Neural progenitor cell (in vitro differentiated cells): ENCODE data around the gene SMIM31. TPM values are rescaled to one million over a fixed set of nuclear protein-coding genes. Genes with fewer than 3 reads are reported as not detected.

ENCODE experiments used
- DNase-seq: peaks from one replicate; pipeline ENCODE4 v3.0.0-alpha.2; 2016; ENCODE audit warnings: low spot score
- H2AFZ ChIP-seq: fragments of 200-600 bp; sonication (generic); replicated peaks from 2 replicates; pipeline ENCODE4 v1.6.1; 2016; ENCODE audit warnings: antibody characterized with exemption
- H3F3A ChIP-seq: fragments of 200-600 bp; sonication (generic); 2 replicates; pipeline ENCODE4 v1.6.1; 2016; ENCODE audit warnings: antibody characterized with exemption, low read depth
- H3K27ac ChIP-seq: fragments of 200-600 bp; sonication (generic); 2 replicates; pipeline ENCODE4 v1.5.1; 2016; ENCODE audit warnings: mild to moderate bottlenecking
- H3K27me3 ChIP-seq: fragments of 200-600 bp; sonication (generic); 2 replicates; pipeline ENCODE4 v1.6.1; 2016; ENCODE audit warnings: mild to moderate bottlenecking, moderate library complexity
- H3K36me3 ChIP-seq: fragments of 200-600 bp; sonication (generic); 2 replicates; pipeline ENCODE4 v1.5.1; 2016
- H3K4me1 ChIP-seq: fragments of 200-600 bp; sonication (generic); 2 replicates; pipeline ENCODE4 v1.6.1; 2016; ENCODE audit warnings: mixed run types
- H3K4me2 ChIP-seq: fragments of 200-600 bp; sonication (generic); 2 replicates; pipeline ENCODE4 v1.6.1; 2016
- H3K4me3 ChIP-seq: fragments of 200-600 bp; sonication (generic); 2 replicates; pipeline ENCODE4 v1.5.1; 2016
- H3K79me2 ChIP-seq: fragments of 200-600 bp; sonication (generic); 2 replicates; pipeline ENCODE4 v1.6.1; 2016; ENCODE audit warnings: low read depth
- H3K9ac ChIP-seq: fragments of 200-600 bp; sonication (generic); 2 replicates; pipeline ENCODE4 v1.6.1; 2016
- H3K9me3 ChIP-seq: fragments of 200-600 bp; sonication (generic); 2 replicates; pipeline ENCODE4 v1.5.1; 2016; ENCODE audit warnings: low read depth
- H4K20me1 ChIP-seq: fragments of 200-600 bp; sonication (generic); 2 replicates; pipeline ENCODE4 v1.6.1; 2016; ENCODE audit warnings: low read depth
- H3K27ac Mint-ChIP-seq: 3 replicates; pipeline ENCODE4 v1.8.0; 2021; ENCODE audit warnings: mixed read lengths
- H3K27me3 Mint-ChIP-seq: 2 replicates; pipeline ENCODE4 v1.8.0; 2022; ENCODE audit warnings: low read depth, mild to moderate bottlenecking, inconsistent platforms, moderate library complexity, mixed read lengths; ENCODE audit not compliant: insufficient read depth
- H3K36me3 Mint-ChIP-seq: 3 replicates; pipeline ENCODE4 v1.8.0; 2021; ENCODE audit warnings: mixed read lengths
- H3K4me1 Mint-ChIP-seq: 3 replicates; pipeline ENCODE4 v1.8.0; 2021; ENCODE audit warnings: mixed read lengths
- H3K4me3 Mint-ChIP-seq: 3 replicates; pipeline ENCODE4 v1.8.0; 2021; ENCODE audit warnings: mild to moderate bottlenecking, moderate library complexity, mixed read lengths
- H3K9me3 Mint-ChIP-seq: 3 replicates; pipeline ENCODE4 v1.8.0; 2020; ENCODE audit warnings: mixed read lengths
- EZH2phosphoT487 ChIP-seq: fragments of 200-600 bp; sonication (generic); IDR thresholded peaks from 2 replicates; pipeline ENCODE4 v1.6.1; 2017; ENCODE audit warnings: antibody characterized with exemption
- small RNA-seq: library from RNA; depleted of rRNA; stranded (forward); fragments of <200 nt; gene quantifications from one replicate; pipeline ENCODE3, GENCODE V24; 2015
- total RNA-seq: library from RNA; depleted of rRNA; stranded (reverse); fragments of >200 nt; gene quantifications from 2 replicates; pipeline ENCODE4 v1.2.3, GENCODE V29; 2015; ENCODE audit warnings: low replicate concordance
- TF ChIP-seq, protein P1 (sequence below): fragments of 200-600 bp; sonication (generic); IDR thresholded peaks from 2 replicates; pipeline ENCODE4 v1.5.1; 2017; ENCODE audit warnings: antibody characterized with exemption, mild to moderate bottlenecking

The SMIM31 gene
- total RNA-seq, 1 donor from 2014 or later: not detected

DNA sequence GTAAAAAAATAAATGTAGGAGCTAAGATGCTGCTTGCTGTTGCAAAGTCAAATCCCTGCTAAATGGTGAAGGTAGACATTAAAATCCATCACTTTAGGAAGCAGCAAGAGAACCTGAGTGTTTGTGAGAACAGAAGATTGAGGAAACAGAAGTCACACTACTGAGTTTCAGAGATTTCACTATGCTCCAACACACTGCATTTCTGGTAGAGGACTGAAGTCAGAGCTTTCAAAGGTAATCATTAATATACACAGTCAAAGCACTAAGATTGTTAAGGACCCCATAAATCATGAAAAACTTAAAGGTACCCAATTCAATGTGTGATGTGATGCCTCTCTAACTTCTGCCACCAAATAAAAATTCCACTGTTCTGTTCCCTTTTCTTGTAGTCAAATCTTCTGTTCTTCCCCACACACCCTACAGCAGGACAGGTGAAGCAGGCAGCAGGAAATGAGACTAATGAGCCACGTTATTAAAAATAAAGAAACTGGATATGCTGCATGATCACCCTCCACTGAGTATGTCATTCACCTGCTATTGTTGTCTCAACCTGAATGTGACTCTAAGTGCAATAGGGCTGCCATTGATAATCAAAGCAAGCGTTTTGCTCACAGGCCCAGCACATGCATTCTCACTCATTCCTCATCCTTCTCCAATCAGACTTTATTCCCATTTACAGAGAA is 94.2 kb downstream of the SMIM31 start:
- H3K4me3 ChIP-seq: no peak overlapping the region
- no peaks in the 10 kb centered on the region for H4K20me1 ChIP-seq
- no peaks in the 10 kb centered on the region for H3K79me2 ChIP-seq
- H3K36me3 ChIP-seq: no peaks in the 10 kb centered on the region
- peaks cover 7% of the 10 kb centered on the region for H3K4me1 ChIP-seq
- no peaks in the 10 kb centered on the region for H3K9me3 ChIP-seq
- no peak overlapping the region for H3K9ac ChIP-seq
- no peak overlapping the region for H3K4me2 ChIP-seq
- no peak for DNase-seq
- Mint-ChIP-seq H3K27me3 (no peaks in the 10 kb centered on the region), H3K36me3 (no peaks in the 10 kb centered on the region), H3K4me1 (no peaks in the 10 kb centered on the region), H3K27ac (no peak overlapping the region), H3K4me3 (no peak overlapping the region), H3K9me3 (no peaks in the 10 kb centered on the region)
- H3K27ac ChIP-seq: no peak overlapping the region
- H3K27me3 ChIP-seq: no peaks in the 10 kb centered on the region
- H3F3A ChIP-seq: no peaks in the 10 kb centered on the region
- TF ChIP-seq, protein P1, sequence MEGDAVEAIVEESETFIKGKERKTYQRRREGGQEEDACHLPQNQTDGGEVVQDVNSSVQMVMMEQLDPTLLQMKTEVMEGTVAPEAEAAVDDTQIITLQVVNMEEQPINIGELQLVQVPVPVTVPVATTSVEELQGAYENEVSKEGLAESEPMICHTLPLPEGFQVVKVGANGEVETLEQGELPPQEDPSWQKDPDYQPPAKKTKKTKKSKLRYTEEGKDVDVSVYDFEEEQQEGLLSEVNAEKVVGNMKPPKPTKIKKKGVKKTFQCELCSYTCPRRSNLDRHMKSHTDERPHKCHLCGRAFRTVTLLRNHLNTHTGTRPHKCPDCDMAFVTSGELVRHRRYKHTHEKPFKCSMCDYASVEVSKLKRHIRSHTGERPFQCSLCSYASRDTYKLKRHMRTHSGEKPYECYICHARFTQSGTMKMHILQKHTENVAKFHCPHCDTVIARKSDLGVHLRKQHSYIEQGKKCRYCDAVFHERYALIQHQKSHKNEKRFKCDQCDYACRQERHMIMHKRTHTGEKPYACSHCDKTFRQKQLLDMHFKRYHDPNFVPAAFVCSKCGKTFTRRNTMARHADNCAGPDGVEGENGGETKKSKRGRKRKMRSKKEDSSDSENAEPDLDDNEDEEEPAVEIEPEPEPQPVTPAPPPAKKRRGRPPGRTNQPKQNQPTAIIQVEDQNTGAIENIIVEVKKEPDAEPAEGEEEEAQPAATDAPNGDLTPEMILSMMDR: no peak
- no peak for TF ChIP-seq EZH2phosphoT487
- no peak overlapping the region for H2AFZ ChIP-seq

Small RNAs within 50 kb of the gene (small RNA-seq; reads per million reads assigned to genes)
- not detected for gene RNU6-668P

Other genes with a start within 250 kb of the SMIM31 start
- gene APELA, start 123.0 kb downstream of the SMIM31 start, total RNA-seq: 10.9 and 15.0 TPM in 2 replicates
- gene TRIM61, start 223.5 kb downstream of the SMIM31 start, total RNA-seq: not detected in 2 replicates